Left lung (tissue), 10 donors: ENCODE results near the gene KDM4C. TPM values are rescaled to one million over a fixed set of nuclear protein-coding genes. Genes with fewer than 3 reads are reported as not detected.

Experiments used
- ATAC-seq: fragments of 200-7000 bp; cut with Tn5 transposase; one replicate; pipeline ENCODE4 v1.9.1; 2020; ENCODE audit warnings: moderate library complexity
- DNase-seq, 4 donors: peaks; one replicate each; pipeline ENCODE4 v3.0.0-alpha.2; 2013 to 2020
- H3K27ac ChIP-seq, 2 donors: fragments of 200-600 bp; sonication (generic) in 1 of 2; one replicate each; pipeline versions ENCODE4 v1.5.0 to v1.8.0; 2020 to 2021
- H3K27me3 ChIP-seq, 2 donors: fragments of 200-600 bp; sonication (generic) in 1 of 2; one replicate each; pipeline versions ENCODE4 v1.5.0 to v1.8.0; 2020 to 2021
- H3K36me3 ChIP-seq, 2 donors: fragments of 200-600 bp; sonication (generic) in 1 of 2; one replicate each; pipeline versions ENCODE4 v1.5.0 to v1.8.0; 2020 to 2021
- H3K4me1 ChIP-seq, 2 donors: fragments of 200-600 bp; one replicate each; pipeline ENCODE4 v1.8.0; 2021
- H3K4me3 ChIP-seq, 2 donors: fragments of 200-600 bp; sonication (generic) in 1 of 2; one replicate each; pipeline versions ENCODE4 v1.5.0 to v1.8.0; 2020 to 2021; ENCODE audit warnings: mild to moderate bottlenecking in 1 of 2
- H3K9me3 ChIP-seq, 2 donors: fragments of 200-600 bp; sonication (generic) in 1 of 2; one replicate each; pipeline versions ENCODE4 v1.5.0 to v1.8.0; 2020 to 2021
- CTCF ChIP-seq, 2 donors: fragments of 200-600 bp; sonication (generic) in 1 of 2; IDR thresholded peaks; one replicate each; pipeline versions ENCODE4 v1.5.0 to v1.8.0; 2021; ENCODE audit warnings: antibody characterized with exemption in 2 of 2
- intact Hi-C, 2 donors: fragments of 100-400 bp; cut with DNase I; formaldehyde crosslinking; loops; one replicate each; pipeline versions ENCODE4 v1.11.2 to v1.14.2; 2022
- polyA plus RNA-seq, 6 donors: library from polyadenylated mRNA; unstranded; fragments of 120-200 nt; gene quantifications; one replicate each; pipeline ENCODE4 v1.2.1, GENCODE V29; 2013; ENCODE audit not compliant: insufficient read length in 6 of 6
- total RNA-seq, 2 donors: library from RNA; stranded (reverse); fragmentation: NEBNext Ultra II Directional; extraction: Animal tissue kit (Norgen Biotek cat#: 25700); gene quantifications; one replicate each; pipeline ENCODE4 v1.2.1, GENCODE V29; 2021
- donor health status: DM: no; HTN: yes; CAD: no.
- donor health status: DM: no; HTN: no; CAD: no.

KDM4C gene
- total and polyA plus RNA-seq, 8 donors = 11.7 to 34.8 (median 15.2) TPM

DNA sequence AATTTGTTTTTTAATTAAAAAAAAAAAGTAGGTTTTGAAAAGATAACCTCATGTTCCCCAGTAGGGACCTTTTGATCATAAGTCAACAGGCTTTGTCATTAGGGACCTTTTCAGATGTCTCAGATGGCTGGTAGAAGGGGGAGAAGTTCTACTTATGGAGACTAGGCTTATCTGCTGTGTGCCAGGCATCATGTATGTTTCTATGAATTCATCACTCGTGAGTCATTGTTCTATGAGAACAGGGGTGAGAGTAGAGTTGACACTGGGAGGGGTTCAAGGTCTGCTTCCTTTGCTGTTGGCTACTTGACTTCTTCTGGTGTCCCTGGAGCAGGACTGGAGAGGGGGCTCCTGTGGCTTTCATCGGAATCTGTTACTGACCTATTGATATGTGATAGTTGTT lies 138.8 kb downstream of the KDM4C start:
- DNase-seq (no peak), ATAC-seq (no peak)
- no peaks in the 10 kb centered on the region for H3K27me3 ChIP-seq
- peaks cover 0 to 25% of the 10 kb centered on the region in 2 donors for H3K36me3 ChIP-seq
- H3K4me3 ChIP-seq = no peak overlapping the region
- no peak for TF ChIP-seq CTCF (IDR thresholded peaks at IDR 0.05)
- no peaks in the 10 kb centered on the region for H3K4me1 ChIP-seq
- H3K9me3 ChIP-seq = no peaks in the 10 kb centered on the region
- intact Hi-C loops = no loop called here
- H3K27ac ChIP-seq = no peak overlapping the region

DNA sequence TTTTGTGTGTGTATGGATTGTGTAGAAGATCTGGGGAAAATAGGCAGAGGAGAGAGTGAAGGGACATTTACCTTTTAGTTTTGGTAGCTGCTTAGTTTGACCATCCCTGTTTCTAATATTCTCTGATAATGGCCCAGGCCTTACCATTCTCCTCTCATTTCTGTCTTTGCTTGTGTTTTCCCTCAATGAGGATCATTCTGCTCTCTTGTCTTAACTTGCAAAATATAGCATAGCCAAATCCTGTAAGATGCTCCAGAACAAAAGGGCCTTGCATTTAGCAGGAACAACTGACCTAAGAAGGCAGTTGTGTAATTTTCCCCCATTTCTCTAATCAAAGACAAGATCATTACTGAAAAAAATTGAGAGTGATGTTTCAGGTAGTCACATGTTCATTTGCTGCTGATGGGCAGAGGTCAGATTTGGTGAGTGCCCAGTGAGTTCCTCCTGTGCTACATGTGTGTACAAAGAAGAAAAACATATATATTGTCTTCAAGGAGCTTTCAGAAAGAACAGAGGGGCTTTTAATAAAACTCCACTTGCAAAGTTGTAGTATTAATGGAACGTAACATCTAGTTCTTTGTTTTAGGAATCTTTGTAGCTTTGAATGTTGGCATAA lies 139.5 kb downstream of the KDM4C start:
- intact Hi-C loops = no loop called here
- ATAC-seq (no peak), DNase-seq (no peak)
- Histone ChIP-seq H3K4me1 (peaks cover 0 to 1% of the 10 kb centered on the region in 2 donors), H3K4me3 (no peak overlapping the region), H3K27ac (no peak overlapping the region), H3K27me3 (no peaks in the 10 kb centered on the region), H3K36me3 (peaks cover 0 to 25% of the 10 kb centered on the region in 2 donors), H3K9me3 (no peaks in the 10 kb centered on the region)
- no peak for TF ChIP-seq CTCF (IDR thresholded peaks at IDR 0.05)

- intact Hi-C loops = no loop called here
- H3K27ac ChIP-seq = no peak overlapping the region
- no peak overlapping the region for H3K4me3 ChIP-seq
- peaks cover 0 to 25% of the 10 kb centered on the region in 2 donors for H3K36me3 ChIP-seq
- H3K9me3 ChIP-seq = no peaks in the 10 kb centered on the region
- no peak for TF ChIP-seq CTCF (IDR thresholded peaks at IDR 0.05)
- ATAC-seq (no peak), DNase-seq (peak in 2 of 4 donors; percentile 4 to 19)
- no peaks in the 10 kb centered on the region for H3K27me3 ChIP-seq
- H3K4me1 ChIP-seq = peaks cover 0 to 3% of the 10 kb centered on the region in 2 donors
Observed at GRCh38 chr9:6897898-6898302, 140.1 kb downstream of the KDM4C start.

GRCh38 chr9:6899274-6899673 lies 141.5 kb downstream of the KDM4C start:
- ATAC-seq (no peak), DNase-seq (no peak)
- Histone ChIP-seq H3K27me3 (no peaks in the 10 kb centered on the region), H3K36me3 (peaks cover 0 to 11% of the 10 kb centered on the region in 2 donors), H3K4me1 (peaks cover 0 to 3% of the 10 kb centered on the region in 2 donors), H3K27ac (no peak overlapping the region), H3K9me3 (no peaks in the 10 kb centered on the region), H3K4me3 (no peak overlapping the region)
- intact Hi-C loops = no loop called here
- TF ChIP-seq CTCF (IDR thresholded peaks at IDR 0.05) = no peak

DNA sequence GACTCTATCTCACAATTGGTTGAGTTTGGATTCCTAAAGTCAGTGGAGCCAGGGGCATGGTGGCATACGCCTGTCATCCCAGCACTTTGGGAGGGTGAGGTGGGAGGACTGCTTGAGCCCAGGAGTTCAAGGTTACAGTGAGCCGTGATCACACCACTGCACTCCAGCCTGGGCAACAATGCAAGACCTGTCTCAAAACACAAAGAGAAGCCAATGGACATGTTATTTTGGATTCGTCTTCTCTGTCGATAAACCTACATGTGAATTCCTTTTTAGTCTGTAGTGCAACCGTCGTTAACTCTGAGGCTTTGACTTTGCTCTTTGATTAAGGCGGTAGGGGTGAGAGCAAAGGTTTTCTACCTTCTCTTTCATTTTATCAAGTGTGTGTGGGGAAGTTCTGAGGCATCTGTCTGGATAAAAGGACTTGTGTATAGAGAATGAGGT lies 142.7 kb downstream of the KDM4C start:
- ATAC-seq (no peak), DNase-seq (no peak)
- H3K27ac ChIP-seq = no peak overlapping the region
- no peaks in the 10 kb centered on the region for H3K9me3 ChIP-seq
- no peak for TF ChIP-seq CTCF (IDR thresholded peaks at IDR 0.05)
- no peak overlapping the region for H3K4me3 ChIP-seq
- peaks cover 0 to 3% of the 10 kb centered on the region in 2 donors for H3K4me1 ChIP-seq
- intact Hi-C loops = no loop called here
- H3K27me3 ChIP-seq = no peaks in the 10 kb centered on the region
- H3K36me3 ChIP-seq = no peaks in the 10 kb centered on the region
